Measurements from ENCODE around the gene PFKFB2. TPM values are rescaled to one million over a fixed set of nuclear protein-coding genes. Genes with fewer than 3 reads are reported as not detected.

The PFKFB2 gene
- total RNA-seq, 1 donor, result 14.5 TPM

DNA sequence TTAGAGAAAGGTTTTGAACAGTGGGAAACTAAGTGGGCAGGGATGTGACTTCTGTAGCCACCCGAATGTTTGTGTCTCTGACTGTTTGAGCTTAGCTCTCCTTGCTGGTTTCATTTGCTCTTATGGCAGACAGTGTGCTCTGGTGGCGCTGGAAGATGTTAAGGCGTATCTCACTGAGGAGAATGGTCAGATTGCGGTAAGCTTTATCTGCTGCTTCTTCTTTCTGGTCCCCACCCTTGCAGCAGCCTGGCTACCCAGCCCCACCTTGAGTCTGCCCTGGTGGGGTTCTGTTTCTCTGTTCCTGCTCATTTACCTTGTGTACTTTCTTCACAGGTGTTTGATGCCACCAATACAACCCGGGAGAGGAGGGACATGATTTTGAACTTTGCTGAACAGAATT is 9.9 kb downstream of the PFKFB2 start:
- Histone ChIP-seq H3K9me3 (ENCODE audit: low read depth, low read length) (no peaks in the 10 kb centered on the region), H3K4me1 (ENCODE audit: insufficient read depth, low read length) (no peaks in the 10 kb centered on the region), H3K27me3 (ENCODE audit: insufficient read depth, low read length) (no peaks in the 10 kb centered on the region), H2AFZ (ENCODE audit: low read length) (no peak overlapping the region), H4K20me1 (ENCODE audit: insufficient read depth, low read length) (no peaks in the 10 kb centered on the region), H3K36me3 (ENCODE audit: insufficient read depth, low read length) (no peaks in the 10 kb centered on the region), H3K27ac (ENCODE audit: low read depth, low read length) (no peak overlapping the region), H3K79me2 (ENCODE audit: insufficient read depth, low read length) (no peaks in the 10 kb centered on the region), H3K4me3 (ENCODE audit: insufficient read depth, low read length) (no peak overlapping the region), H3K4me2 (ENCODE audit: insufficient read depth, low read length) (no peak overlapping the region)
- TF ChIP-seq, protein P1, sequence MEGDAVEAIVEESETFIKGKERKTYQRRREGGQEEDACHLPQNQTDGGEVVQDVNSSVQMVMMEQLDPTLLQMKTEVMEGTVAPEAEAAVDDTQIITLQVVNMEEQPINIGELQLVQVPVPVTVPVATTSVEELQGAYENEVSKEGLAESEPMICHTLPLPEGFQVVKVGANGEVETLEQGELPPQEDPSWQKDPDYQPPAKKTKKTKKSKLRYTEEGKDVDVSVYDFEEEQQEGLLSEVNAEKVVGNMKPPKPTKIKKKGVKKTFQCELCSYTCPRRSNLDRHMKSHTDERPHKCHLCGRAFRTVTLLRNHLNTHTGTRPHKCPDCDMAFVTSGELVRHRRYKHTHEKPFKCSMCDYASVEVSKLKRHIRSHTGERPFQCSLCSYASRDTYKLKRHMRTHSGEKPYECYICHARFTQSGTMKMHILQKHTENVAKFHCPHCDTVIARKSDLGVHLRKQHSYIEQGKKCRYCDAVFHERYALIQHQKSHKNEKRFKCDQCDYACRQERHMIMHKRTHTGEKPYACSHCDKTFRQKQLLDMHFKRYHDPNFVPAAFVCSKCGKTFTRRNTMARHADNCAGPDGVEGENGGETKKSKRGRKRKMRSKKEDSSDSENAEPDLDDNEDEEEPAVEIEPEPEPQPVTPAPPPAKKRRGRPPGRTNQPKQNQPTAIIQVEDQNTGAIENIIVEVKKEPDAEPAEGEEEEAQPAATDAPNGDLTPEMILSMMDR (IDR thresholded peaks at IDR 0.05; ENCODE audit: extremely low read depth, low read depth, low read length), result no peak
- DNase-seq (ENCODE audit: insufficient read length, low spot score, missing footprints), result no peak

DNA sequence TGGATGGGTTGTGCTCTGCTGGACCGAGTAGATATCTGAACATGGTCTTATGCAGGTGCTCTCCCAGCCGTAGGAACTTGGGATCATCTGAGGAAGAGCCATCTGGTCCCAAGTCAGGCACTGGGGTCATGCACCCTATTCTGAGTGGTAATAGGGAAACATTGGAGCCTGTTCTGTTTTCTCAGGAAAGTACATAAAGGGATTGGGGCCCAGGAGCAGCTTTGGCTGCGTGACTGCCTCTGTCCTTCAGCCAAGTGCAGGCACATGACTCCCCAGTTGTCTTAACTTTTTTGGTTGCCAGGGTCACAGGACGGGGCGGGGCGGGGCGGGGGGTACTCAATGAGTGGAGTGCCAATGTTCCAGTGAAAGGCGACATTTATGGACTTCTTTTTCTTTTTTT is 11.5 kb downstream of the PFKFB2 start:
- Histone ChIP-seq H3K9me3 (ENCODE audit: low read depth, low read length) (no peaks in the 10 kb centered on the region), H3K4me3 (ENCODE audit: insufficient read depth, low read length) (no peak overlapping the region), H3K27ac (ENCODE audit: low read depth, low read length) (no peak overlapping the region), H3K36me3 (ENCODE audit: insufficient read depth, low read length) (no peaks in the 10 kb centered on the region), H3K79me2 (ENCODE audit: insufficient read depth, low read length) (no peaks in the 10 kb centered on the region), H2AFZ (ENCODE audit: low read length) (no peak overlapping the region), H3K27me3 (ENCODE audit: insufficient read depth, low read length) (no peaks in the 10 kb centered on the region), H3K4me1 (ENCODE audit: insufficient read depth, low read length) (no peaks in the 10 kb centered on the region), H4K20me1 (ENCODE audit: insufficient read depth, low read length) (no peaks in the 10 kb centered on the region), H3K4me2 (ENCODE audit: insufficient read depth, low read length) (no peak overlapping the region)
- TF ChIP-seq, protein P1 (IDR thresholded peaks at IDR 0.05; ENCODE audit: extremely low read depth, low read depth, low read length), result no peak
- no peak for DNase-seq (ENCODE audit: insufficient read length, low spot score, missing footprints)

DNA sequence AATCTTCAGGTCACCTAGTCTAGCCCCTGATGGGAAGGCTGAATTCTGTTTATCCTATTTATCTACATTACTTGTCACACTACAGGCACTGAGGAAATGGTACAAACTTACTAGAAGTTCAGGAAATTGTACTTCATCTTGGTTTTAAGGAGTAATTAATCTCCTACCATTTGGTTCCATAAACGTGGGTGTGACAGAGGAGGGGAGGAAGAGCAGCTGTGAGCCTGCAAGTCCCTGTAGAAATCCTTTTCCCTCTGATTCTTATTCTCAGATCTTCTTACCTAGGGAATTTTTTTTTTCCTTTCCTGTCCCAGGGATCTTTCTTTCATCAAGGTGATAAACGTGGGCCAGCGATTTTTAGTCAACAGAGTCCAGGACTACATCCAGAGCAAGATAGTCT is 14.1 kb downstream of the PFKFB2 start:
- Histone ChIP-seq H3K36me3 (ENCODE audit: insufficient read depth, low read length) (no peaks in the 10 kb centered on the region), H3K4me2 (ENCODE audit: insufficient read depth, low read length) (no peak overlapping the region), H3K27ac (ENCODE audit: low read depth, low read length) (no peak overlapping the region), H4K20me1 (ENCODE audit: insufficient read depth, low read length) (no peaks in the 10 kb centered on the region), H3K79me2 (ENCODE audit: insufficient read depth, low read length) (no peaks in the 10 kb centered on the region), H2AFZ (ENCODE audit: low read length) (no peak overlapping the region), H3K9me3 (ENCODE audit: low read depth, low read length) (no peaks in the 10 kb centered on the region), H3K4me1 (ENCODE audit: insufficient read depth, low read length) (no peaks in the 10 kb centered on the region), H3K4me3 (ENCODE audit: insufficient read depth, low read length) (no peak overlapping the region), H3K27me3 (ENCODE audit: insufficient read depth, low read length) (no peaks in the 10 kb centered on the region)
- TF ChIP-seq, protein P1 (IDR thresholded peaks at IDR 0.05; ENCODE audit: extremely low read depth, low read depth, low read length), result no peak
- DNase-seq (ENCODE audit: insufficient read length, low spot score, missing footprints), result no peak

DNA sequence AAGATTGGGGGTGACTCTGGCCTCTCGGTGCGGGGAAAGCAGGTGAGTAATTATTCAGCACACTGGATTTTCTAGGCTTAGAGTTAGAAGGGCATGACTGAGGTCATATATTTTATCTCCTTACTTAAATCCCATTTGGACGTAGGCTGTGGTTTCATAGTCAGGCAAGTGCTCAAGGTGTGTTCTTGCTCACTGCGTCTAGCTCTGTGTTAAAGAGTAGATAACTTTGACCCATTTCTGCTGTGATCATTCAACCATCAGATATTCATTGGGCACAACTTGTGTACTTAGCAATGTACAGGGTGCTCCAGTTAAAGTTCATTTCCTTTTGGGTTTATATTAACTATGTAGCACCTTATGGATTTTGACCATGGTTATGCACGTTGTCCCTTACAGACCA is 14.6 kb downstream of the PFKFB2 start:
- no peaks in the 10 kb centered on the region for H3K4me1 ChIP-seq (ENCODE audit: insufficient read depth, low read length)
- no peaks in the 10 kb centered on the region for H3K9me3 ChIP-seq (ENCODE audit: low read depth, low read length)
- no peaks in the 10 kb centered on the region for H3K79me2 ChIP-seq (ENCODE audit: insufficient read depth, low read length)
- no peaks in the 10 kb centered on the region for H3K27me3 ChIP-seq (ENCODE audit: insufficient read depth, low read length)
- H3K27ac ChIP-seq (ENCODE audit: low read depth, low read length), result no peak overlapping the region
- H3K4me2 ChIP-seq (ENCODE audit: insufficient read depth, low read length), result no peak overlapping the region
- no peaks in the 10 kb centered on the region for H3K36me3 ChIP-seq (ENCODE audit: insufficient read depth, low read length)
- TF ChIP-seq, protein P1 (IDR thresholded peaks at IDR 0.05; ENCODE audit: extremely low read depth, low read depth, low read length), result no peak
- DNase-seq (ENCODE audit: insufficient read length, low spot score, missing footprints), result no peak
- H4K20me1 ChIP-seq (ENCODE audit: insufficient read depth, low read length), result no peaks in the 10 kb centered on the region
- H3K4me3 ChIP-seq (ENCODE audit: insufficient read depth, low read length), result no peak overlapping the region
- H2AFZ ChIP-seq (ENCODE audit: low read length), result no peak overlapping the region
